Ramos (cell line): Measurements from ENCODE around the gene RGMA.

ENCODE experiments used
- in situ Hi-C: fragments of 300-500 bp; cut with MboI; formaldehyde crosslinking; loops from one replicate; pipeline ENCODE4 v1.14.3; 2022; ENCODE audit warnings: low sequenced_read_pairs; ENCODE audit not compliant: unreplicated experiment

Gene RGMA

DNA sequence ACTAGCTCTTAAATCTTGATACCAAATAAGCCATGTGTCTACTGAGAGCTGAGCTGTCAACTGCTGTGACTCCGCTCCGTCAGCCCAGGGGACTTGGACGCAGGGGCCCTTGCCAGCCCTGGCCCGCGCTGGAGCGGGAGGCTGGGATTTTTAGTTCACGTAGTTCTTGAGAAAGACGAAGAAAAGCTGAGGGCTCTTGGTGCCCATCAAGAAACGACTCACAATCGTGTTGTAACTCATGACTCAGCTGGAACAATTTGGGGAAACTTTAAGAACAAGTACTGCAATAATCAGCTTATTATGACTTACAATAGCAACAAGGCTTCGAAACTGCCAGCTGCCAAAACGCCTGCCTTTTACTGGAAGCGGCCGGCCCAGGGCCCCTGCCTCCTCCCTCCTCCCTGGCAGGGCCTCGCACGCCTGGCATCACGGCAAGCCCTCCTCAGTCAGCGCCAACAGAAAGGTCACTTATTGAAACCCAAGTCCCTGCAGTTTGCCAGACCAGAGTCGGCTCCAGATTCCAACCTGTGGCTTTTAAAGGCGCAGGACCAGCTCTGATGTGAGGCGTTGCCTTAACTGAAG lies 60.3 kb downstream of the RGMA start:
- in situ Hi-C loops = loop anchor here (25.0 kb wide), 1 partner anchor 241 kb away; no protein-coding TSS in a partner anchor

DNA sequence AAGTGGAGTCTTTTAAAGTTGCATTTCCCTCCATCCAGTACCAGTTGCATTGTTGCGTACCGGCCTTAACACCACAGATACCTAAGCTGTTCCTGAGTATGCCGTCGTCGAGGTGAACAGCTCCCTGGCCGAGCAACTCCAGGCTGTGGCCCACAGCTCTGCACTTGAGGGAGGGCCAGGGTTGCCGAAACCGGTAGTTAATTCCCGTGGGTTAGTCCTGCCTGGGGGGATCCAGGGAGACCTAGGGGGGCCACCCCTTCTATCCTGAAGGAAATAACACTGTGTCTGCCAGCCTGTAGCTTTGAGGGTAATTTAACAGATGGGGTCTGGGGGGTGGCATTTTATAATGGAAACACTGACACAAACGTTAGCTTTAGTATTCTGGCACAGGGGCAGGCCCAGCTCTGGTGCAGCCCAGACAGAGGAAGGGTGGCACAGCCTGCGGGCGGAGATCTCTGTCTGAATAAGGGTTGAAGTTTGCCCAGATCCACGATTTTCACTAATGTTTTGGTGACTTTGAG lies 60.8 kb downstream of the RGMA start:
- in situ Hi-C loops = loop anchor here (25.0 kb wide), 1 partner anchor 241 kb away; no protein-coding TSS in a partner anchor

GRCh38 chr15:93027413-93027812 lies 61.6 kb downstream of the RGMA start:
- in situ Hi-C loops = loop anchor here (25.0 kb wide), 1 partner anchor 240 kb away; no protein-coding TSS in a partner anchor

DNA sequence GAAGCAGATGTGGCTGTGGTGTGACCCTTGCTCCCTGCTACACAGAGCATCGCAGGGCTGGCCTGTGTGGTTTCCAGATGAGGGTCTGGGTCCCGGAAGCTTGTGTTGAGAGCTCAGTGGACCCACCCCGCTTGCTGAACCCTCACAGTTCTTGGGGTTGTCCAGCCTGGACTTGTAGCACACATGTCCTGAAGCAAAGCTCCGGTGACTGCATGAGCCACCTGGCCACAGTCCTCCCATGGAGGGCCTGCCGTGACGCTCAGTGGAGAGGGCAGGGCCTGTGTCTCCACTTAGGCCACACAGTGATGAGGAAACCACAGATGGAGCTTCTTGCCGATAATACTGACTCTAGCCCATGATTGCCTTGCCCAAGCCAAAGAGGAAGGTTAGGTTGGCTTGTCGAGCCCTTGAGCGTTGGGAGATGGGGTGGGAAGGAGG lies 62.6 kb downstream of the RGMA start:
- in situ Hi-C loops = loop anchor here (25.0 kb wide), 1 partner anchor 239 kb away; no protein-coding TSS in a partner anchor

GRCh38 chr15:93025625-93025982 lies 63.4 kb downstream of the RGMA start:
- in situ Hi-C loops = loop anchor here (25.0 kb wide), 1 partner anchor 238 kb away; no protein-coding TSS in a partner anchor

DNA sequence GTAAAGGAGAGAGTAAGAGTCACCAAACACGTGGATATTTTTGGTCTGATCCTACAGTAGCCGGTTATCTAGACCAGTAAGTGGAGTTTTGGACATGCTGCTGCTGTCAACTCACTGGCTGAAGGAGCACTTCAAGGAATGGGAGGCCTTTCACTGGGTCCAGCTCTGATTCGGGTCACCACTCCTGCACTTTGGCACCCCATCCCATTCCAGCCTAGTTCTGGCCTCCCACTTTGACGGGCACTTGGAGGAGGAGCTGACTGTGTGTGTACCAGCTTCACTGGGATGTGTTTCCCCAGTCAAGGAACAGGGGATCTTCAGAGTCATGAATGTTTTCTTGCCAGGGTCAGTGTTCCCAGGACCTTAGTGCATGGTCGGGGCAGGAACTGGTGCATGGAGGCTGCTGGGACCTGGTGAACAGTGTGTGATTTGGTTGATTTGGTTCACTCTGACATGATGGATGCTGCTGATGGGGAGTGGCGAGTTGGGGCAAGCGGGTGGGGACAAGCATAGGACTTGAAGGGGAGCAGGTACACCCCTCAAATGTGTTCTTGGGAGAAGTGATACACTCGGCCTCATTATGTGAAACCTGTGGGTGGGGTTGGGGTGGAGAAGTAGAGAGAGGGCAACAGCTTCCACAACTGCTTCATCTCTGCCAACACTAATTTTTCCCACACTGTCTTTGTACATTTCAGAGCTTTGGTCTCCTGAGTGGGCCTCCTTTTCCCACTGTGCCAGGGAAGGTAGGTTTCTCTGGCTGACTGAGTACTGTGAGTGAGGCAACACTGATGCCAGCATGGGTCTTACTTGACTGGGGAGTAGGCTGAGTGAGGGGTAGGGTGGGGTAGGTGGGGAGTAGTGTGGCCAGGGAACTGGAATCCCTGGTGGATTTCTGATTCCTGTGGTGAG lies 64.0 kb downstream of the RGMA start:
- in situ Hi-C loops = loop anchor here (25.0 kb wide), 1 partner anchor 238 kb away; no protein-coding TSS in a partner anchor

GRCh38 chr15:93024293-93024692 lies 64.7 kb downstream of the RGMA start:
- in situ Hi-C loops = no loop called here

DNA sequence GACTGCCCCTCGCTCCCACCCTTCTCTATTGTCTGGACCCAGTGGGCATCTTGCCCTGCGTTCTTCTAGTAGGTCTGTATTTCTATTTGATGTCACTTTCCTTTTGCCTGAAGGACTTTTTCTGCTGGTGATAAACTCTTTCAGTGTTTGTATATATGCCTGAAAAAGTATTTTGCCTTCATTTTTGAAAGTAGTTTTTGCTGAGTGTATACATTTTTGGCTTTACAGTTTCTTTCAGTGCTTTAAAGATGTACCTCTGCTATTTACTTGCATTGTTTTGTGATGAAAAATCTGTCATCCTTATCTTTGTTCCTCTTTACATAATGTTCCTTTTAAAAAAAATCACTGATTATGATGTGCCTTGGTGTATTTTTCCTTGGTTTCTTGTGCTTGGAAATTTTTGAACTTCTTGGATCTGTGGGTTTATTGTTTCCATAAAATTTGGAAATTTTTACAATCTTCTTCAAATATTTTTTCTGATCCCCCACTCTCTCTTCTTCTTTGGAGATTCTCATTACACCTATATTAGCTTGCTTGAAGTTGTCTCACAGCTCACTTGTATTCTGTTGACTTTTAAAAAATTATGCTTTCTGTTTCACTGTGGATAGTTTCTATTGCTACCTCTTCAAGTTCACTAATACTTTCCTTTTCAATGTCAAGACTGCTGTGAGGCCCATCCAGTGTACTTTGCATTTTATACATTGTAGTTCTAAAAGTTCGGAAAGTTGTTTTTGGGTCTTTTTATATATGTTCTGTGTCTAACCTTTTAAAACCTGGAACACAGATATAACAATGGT lies 67.8 kb downstream of the RGMA start:
- in situ Hi-C loops = no loop called here

DNA sequence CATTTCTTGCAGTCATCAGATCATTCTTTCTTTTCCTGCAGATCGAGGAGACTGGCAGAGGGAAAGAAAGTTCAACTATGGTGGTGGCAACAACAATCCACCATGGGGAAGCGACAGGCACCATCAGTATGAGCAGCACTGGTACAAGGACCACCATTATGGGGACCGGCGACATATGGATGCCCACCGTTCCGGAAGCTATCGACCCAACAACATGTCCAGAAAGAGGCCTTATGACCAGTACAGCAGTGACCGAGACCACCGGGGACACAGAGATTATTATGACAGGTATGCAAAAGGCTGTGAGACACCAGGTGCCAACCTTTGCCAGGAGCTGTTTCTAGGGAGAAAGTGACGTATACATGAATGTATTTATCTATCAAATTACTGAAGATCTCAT lies 69.0 kb downstream of the RGMA start:
- in situ Hi-C loops = no loop called here

DNA sequence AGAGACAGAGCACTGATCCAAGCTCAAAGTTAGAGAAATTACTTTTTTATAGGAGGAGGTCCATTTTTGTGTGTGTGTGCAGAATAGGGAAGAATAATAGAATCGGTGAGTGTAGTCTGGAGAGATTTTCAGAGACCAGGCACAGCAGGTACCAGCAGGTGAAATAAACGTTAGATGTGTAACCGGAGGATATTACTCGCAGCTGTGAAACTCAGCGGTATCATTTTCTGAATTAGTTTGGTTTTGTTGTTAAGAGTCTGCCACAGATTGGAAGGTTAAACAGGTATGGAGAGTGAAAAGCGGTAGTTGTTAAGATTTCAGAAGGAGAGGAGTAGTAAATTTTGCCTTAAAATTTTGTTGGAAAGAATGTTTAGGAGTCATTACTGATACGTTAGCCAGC lies 69.9 kb downstream of the RGMA start:
- in situ Hi-C loops = no loop called here

- in situ Hi-C loops = no loop called here
These were observed 70.4 kb downstream of the RGMA start for GRCh38 chr15:93018574-93018973.

GRCh38 chr15:93017526-93017925 lies 71.5 kb downstream of the RGMA start:
- in situ Hi-C loops = no loop called here

DNA sequence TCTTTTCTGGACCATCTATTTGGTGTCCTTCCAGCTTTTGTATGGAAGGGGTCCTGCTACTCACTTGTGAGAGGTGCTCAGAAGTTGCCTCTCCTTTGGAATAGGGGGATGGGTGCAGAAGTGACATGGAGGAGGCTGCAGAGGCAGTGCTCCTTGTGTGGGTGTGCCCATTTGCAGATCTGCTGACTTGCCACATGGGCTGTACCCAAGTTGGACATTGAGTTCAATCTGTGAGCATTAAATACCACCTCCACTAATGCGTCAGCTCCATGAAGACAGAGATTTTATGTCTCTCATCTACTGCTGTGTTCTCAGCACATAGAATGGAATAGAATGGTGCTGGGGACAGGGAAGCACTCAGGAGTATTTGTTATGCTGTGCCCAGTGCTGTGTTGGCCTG lies 76.2 kb downstream of the RGMA start:
- in situ Hi-C loops = no loop called here

DNA sequence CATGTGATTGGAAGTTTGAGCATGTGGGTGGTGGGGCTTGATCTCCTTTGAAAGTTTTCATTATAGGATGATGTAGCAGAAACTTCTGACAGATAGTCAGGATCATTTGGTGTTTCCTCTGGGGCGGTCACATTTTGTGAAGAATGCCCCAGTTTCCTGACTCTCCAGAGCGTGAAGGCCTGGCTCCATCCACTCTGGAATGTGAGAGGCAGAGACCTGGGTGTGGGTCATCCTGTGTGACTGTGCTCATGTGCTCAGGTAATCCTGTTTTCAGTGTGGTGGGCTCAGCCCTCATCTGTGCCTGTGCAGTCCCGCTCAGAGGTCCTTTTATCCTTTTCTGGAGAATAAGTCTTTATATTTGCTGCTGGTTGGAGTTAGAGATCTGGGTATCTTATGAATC lies 81.0 kb downstream of the RGMA start:
- in situ Hi-C loops = no loop called here

DNA sequence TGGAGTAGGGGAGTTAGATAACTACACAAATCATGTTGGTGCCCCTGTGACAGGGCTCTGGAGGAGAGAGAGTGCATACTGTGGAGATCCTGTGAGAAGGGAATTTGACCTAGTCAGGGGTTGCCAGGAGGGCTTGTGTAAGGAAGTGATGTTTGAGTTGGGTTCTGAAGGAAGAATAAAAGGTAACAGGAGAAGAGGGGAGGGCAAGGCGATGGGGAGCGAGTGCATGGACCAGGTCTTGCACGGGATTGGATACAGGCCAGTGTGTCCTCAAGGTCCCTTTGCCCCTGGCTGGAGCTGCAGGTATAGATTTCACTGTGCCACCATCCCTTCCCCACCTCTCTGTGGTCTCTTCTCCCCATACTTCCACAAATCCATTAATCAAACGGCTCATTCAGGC lies 83.9 kb downstream of the RGMA start:
- in situ Hi-C loops = no loop called here

DNA sequence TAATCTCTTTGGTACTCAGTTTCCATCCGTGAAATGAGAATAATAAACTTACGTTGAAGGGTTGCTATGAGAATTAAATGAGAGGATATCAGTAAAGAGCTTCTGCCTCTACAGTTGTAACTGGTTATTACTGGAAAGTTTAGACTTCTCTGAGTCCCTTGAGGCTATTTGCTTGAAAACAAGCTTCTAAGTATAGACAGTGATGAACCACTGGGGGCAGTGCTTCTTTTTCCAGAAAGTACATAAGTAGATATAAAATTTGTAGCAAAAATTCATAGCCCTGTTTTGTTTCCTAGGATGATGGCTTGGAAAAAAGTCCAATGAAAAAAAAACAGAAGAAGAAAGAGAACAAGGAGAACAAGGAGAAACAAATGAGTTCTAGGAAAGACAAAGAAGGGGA lies 87.1 kb downstream of the RGMA start:
- in situ Hi-C loops = no loop called here

DNA sequence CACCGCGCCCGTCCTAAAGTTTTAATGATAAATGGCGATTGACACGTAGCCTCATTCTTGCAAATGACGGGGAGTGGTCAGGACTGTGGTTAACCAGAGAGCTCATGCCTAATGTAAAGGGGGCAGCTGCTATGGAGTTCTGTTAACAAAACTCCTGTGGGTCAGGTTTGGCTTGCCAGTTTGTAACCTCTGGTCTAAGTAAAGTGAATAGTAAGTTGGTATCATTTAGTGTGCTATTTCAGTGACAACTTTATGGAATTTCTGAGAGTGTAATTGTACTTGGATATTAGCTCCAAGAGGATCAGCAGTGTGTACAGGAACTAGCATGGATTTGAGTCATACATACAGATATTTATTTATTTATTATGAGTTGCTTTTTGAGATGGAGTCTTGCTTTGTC lies 87.9 kb downstream of the RGMA start:
- in situ Hi-C loops = no loop called here

GRCh38 chr15:92997821-92998220 lies 91.2 kb downstream of the RGMA start:
- in situ Hi-C loops = no loop called here

- in situ Hi-C loops = no loop called here
These were observed 96.3 kb downstream of the RGMA start for GRCh38 chr15:92992720-92993119.

GRCh38 chr15:92990031-92990430 lies 99.0 kb downstream of the RGMA start:
- in situ Hi-C loops = no loop called here
